HUDEP-2 (cell line): ENCODE results near the gene ZSWIM5.
"Not testable (repeated sequence)": the region's sequence is repeated elsewhere in the genome, so short reads cannot be mapped to it uniquely, and the experiment has no call there.

Experiments
- DNase-seq, 76 experiments: peaks; one replicate each; lab custom pipeline; 2025; ENCODE audit not compliant: unreplicated experiment in 76 of 76; lab: John Stamatoyannopoulos, UW

ZSWIM5 gene

GRCh38 chr1:45205011-45205909 lies 1.1 kb downstream of the ZSWIM5 start:
- DNase-seq, result peak in 1 of 76 experiments; percentile 14

- no peak for DNase-seq
Measured at GRCh38 chr1:45200906-45201500, 5.4 kb downstream of the ZSWIM5 start.

GRCh38 chr1:45200435-45200834 lies 6.0 kb downstream of the ZSWIM5 start:
- no peak for DNase-seq

- DNase-seq, result no peak
Measured at GRCh38 chr1:45198185-45198584, 8.2 kb downstream of the ZSWIM5 start.

GRCh38 chr1:45196863-45197262 lies 9.5 kb downstream of the ZSWIM5 start:
- DNase-seq, result no peak

- no peak for DNase-seq
Measured at GRCh38 chr1:45191418-45191783, 15.0 kb downstream of the ZSWIM5 start.

GRCh38 chr1:45187725-45188124 lies 18.7 kb downstream of the ZSWIM5 start:
- DNase-seq, result no peak

GRCh38 chr1:45179918-45180519 lies 26.4 kb downstream of the ZSWIM5 start:
- DNase-seq, result not testable (repeated sequence)

- no peak for DNase-seq
Measured at GRCh38 chr1:45177452-45177851, 29.0 kb downstream of the ZSWIM5 start.

- no peak for DNase-seq
Measured at GRCh38 chr1:45172764-45173163, 33.6 kb downstream of the ZSWIM5 start.

- DNase-seq, result no peak
Measured at GRCh38 chr1:45172005-45172404, 34.4 kb downstream of the ZSWIM5 start.

- DNase-seq, result no peak
Measured at GRCh38 chr1:45171575-45171974, 34.8 kb downstream of the ZSWIM5 start.

GRCh38 chr1:45170151-45170742 lies 36.2 kb downstream of the ZSWIM5 start:
- DNase-seq, result no peak

GRCh38 chr1:45167947-45168346 lies 38.5 kb downstream of the ZSWIM5 start:
- not testable (repeated sequence) for DNase-seq

- not testable (repeated sequence) for DNase-seq
Measured at GRCh38 chr1:45164307-45164706, 42.1 kb downstream of the ZSWIM5 start.

GRCh38 chr1:45163111-45163510 lies 43.3 kb downstream of the ZSWIM5 start:
- not testable (repeated sequence) for DNase-seq

GRCh38 chr1:45162041-45163035 lies 44.1 kb downstream of the ZSWIM5 start:
- DNase-seq, result not testable (repeated sequence)

GRCh38 chr1:45155957-45156356 lies 50.4 kb downstream of the ZSWIM5 start:
- DNase-seq, result no peak

GRCh38 chr1:45155423-45155822 lies 51.0 kb downstream of the ZSWIM5 start:
- no peak for DNase-seq

GRCh38 chr1:45152126-45152525 lies 54.3 kb downstream of the ZSWIM5 start:
- peak in 52 of 76 experiments; percentile 0 to 78 (median 21) for DNase-seq
